Right lung (tissue), 5 donors: ENCODE data around the gene UVSSA. TPM values are rescaled to one million over a fixed set of nuclear protein-coding genes. Genes with fewer than 3 reads are reported as not detected.
"Not testable (repeated sequence)": the region's sequence is repeated elsewhere in the genome, so short reads cannot be mapped to it uniquely, and the experiment has no call there.

Experiments
- DNase-seq, 2 donors: peaks; one replicate each; pipeline ENCODE4 v3.0.0-alpha.2; 2013
- polyA plus RNA-seq, 5 donors: library from polyadenylated mRNA; unstranded; fragments of 120-200 nt; gene quantifications; one replicate each; pipeline versions ENCODE4 v1.2.1 to v1.2.3, GENCODE V29; 2013; ENCODE audit warnings: inconsistent platforms in 1 of 5, low replicate concordance in 1 of 5; ENCODE audit not compliant: insufficient read length in 5 of 5, insufficient read depth in 1 of 5

UVSSA gene
- polyA plus RNA-seq, 5 donors = 9.6 to 21.2 (median 15.5) TPM

DNA sequence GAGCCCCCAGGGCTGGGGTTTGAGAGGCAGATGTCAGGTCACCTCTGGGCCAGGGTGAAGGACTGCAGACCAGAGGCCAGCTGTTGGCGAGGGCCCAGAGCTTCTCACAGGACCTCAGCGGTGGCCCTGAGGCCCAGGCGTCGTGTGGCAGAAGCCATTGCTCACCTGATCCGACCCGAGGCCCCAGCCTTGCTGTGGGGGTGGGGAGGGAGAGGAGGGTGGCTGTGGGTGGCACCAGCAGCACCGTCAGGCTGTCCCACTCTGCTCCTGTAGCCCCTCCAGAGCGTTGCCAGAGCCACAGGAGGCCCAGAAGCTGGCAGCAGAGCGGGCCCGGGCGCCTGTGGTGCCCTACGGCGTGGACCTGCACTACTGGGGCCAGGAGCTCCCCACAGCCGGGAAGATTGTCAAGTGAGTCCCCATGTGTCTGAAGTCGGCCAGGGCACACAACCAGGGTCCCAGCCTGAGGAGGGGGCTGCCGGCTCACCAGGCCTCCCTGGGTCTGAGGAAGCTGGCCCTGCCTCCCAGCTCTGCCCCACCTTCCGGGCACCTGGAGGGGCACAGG lies 28.8 kb downstream of the UVSSA start:
- no peak for DNase-seq

DNA sequence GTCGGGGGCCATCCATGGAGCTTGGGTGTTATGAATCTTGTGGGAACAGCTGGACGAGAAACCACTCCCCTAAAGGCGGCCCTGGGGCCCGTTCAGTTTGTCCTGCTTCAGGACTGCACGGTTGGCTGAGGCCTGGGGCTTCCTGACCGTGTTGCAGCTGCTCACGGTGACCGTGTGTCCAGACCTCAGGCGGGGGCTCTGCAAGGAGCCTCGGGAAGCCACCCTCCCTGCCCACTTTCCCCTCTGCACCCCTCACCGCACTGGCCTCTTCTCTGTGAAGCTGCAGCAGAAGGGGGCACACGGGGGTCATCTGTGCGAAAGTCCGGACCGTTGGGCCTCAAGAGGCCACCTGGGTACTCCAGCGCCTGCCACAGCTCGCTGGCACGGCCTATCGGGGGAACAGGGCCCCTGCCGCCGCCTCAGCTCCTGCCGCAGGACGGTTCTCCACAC lies 29.4 kb downstream of the UVSSA start:
- no peak for DNase-seq

DNA sequence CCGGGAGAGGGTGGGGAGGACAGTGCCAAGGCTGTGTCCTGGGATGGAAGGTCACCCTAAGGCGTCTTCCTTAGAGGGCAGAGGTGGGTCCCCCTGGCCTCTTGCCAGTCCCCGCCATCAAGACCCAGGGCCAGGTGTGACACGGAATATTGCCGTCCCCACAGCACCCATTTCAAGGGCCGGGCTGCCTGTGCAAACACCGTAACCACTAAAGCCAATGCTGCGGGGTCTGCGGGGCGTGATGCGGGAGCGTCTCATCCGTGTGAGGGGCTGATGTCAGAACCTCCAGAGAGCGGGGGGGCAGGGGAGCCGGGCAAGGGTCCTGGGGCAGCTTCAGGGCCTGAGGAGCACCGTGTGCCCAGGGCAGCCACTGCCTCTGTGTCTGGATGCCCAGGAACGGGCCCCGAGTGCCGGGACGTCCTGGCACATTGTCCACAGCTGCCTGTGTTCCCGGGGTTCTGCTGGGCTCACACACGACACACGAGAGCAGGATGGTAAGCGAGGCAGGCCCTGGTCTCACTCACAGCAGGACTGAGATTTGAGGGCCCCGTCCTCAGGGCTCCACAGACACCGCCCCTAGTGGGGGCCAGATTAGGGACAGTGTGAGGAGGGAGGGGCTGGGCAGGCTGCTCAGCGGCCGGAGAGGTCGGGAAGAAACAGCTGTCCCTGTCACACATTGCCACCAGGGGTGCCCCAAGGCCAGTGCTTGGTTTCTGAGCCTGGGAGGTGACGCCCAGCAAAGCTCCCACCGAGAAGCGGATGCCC lies 30.0 kb downstream of the UVSSA start:
- no peak for DNase-seq

DNA sequence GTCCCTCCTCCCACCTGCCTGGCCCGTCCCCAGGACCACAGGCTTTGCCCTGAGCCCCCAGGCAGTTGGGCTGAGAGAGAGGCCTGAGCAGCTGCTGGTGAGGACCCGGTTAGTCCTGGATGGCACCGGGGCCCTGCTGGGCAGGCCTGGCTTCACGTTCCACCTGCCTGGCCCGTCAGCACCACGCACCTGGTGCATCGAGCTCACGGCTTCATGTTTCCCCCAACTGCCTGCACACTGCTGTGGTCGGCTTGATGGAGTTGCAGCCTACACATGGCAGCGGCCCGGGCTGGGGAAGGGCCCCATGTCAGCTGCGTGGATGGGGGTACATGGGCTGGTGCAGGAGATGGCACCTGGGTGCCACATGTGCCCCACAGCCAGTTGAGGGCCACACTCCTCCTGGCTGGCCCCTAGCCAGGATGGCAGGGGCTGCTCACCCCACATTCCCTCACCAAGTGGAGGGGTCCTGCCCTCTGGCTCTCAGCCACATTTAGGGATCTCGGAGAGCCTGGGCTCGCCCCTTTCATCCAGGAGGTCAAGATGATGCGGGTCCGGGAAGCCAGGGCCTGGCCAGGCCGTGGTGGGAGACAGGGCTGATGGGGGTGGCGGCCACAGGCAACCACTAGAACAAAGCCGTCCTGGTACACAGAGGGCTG lies 30.7 kb downstream of the UVSSA start:
- no peak for DNase-seq

DNA sequence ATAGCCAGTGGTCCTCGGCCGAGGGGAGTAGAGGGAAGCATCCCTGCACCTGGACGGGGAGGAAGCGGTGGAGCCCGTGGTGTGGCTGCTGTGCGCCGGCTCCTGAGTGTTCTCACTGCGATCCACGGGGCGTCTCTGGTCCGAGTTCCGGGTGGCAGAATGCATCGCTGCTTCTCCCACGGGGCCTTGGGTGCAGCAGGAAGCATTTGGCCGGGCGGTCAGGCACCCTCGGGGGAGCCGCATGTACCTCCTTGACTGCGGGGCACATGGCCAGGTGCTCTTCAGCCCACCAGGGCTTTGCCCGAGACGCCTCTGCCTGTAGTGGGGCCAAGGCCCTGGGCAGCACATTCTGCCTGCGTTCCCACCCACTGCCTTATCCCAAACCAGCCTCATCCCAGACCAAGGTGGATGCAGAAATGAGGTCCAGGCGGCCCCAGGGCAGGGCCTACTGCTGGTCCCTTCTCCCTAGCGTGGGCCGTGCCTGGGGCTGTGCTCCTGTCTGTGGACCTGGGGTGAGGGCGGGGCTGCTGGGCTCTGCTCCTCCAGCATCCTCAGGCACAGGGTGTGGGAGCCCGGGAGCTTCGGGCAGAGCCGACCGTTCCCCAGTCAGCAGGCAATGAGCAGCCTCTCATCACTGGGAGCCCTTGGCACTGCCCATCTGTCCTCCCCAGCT lies 31.7 kb downstream of the UVSSA start:
- no peak for DNase-seq

DNA sequence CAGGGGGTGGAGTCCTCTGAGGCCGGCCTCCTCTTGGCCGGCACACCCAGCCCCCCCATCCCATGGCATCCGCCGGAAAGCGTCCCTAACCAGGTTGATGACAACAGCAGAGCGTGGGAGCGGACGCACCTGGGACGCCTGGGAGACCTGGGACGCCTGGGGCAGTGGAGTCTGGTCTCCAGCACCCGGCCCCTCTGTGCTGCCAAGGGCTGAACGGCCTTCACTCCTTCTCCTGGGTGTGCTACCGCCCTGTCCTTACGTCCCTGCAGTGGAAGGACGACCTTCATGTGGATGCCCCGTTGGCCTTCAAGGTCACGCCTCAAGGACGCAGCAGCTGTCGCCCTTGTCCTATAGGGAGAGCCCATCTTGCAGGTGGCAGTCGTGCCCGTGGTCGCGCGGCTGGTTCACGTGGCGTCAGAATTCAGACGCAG lies 32.4 kb downstream of the UVSSA start:
- DNase-seq = no peak

DNA sequence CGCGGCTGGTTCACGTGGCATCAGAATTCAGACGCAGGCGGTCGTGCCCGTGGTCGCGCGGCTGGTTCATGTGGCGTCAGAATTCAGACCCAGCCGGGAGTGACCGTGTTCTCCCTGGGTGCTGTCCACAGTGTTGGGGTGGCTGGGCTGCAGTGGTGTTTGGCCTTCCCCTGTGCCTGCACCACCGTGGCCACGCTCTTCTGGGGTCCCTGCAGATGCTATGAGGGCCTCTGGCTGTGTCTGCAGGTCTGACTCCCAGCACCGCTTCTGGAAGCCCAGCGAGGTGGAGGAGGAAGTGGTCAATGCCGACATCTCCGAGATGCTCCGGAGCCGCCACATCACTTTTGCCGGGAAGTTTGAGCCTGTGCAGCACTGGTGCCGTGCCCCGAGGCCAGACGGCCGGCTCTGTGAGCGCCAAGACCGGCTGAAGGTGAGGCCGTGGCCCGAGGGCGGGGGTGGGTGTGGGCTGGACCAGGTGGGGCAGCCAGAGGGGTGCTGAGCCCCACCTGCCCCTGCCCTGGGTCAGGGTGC lies 32.9 kb downstream of the UVSSA start:
- no peak for DNase-seq

DNA sequence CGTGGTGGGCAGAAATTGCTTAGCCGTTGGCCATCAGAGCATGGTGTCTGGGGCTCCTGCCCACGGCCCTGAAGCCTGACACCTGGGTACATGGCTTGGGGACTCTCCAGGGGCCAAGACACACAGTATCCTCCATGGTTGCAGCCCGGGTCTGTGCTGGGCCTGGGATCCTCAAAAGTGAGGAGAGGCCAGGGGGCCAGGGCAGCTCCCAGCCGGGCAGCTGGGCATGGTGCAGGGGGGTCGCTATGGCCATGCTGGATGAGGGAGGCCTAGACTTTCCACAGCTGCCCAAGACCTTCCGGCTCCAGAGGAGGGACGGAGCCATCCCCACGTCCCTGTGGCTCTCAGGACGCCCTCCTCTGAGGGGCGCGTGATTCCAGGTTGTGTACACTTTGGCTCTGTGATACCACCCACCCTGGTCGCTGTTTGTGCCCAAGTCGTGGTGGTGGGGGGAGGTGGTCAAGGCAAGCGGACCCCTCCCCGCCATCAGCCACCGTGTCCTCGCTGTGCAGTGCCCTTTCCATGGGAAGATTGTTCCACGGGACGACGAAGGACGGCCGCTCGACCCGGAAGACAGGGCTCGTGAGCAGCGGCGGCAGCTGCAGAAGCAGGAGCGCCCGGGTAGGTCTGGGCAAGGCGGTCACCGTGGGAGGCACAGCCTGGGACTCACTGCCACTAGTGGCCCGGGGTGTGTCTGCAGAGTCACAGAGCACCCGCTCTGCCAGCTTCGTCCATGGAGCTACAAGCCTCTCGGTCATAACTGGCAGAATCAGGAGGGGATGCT lies 33.6 kb downstream of the UVSSA start:
- DNase-seq = no peak

DNA sequence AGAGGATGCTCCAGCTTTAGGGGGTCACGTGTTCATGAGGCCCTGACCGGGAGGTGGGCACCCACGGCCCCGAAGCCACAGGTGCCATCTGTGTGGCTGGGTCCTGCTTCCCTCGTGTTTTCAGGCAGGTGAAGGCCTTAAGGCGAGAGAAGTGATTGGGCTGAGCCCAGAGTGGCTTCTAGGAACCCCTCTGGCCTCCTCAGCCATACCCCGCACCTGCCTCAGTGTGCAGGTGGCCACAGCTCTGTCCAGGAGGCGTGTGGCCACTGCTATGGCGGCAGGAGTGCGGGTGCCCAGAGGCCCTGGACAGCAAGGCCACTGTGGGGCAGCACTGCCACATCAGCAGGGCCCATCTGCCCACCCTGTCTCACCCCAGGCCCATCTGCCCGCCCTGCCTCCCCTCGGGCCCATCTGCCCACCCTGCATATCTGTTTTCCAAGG lies 34.2 kb downstream of the UVSSA start:
- no peak for DNase-seq

DNA sequence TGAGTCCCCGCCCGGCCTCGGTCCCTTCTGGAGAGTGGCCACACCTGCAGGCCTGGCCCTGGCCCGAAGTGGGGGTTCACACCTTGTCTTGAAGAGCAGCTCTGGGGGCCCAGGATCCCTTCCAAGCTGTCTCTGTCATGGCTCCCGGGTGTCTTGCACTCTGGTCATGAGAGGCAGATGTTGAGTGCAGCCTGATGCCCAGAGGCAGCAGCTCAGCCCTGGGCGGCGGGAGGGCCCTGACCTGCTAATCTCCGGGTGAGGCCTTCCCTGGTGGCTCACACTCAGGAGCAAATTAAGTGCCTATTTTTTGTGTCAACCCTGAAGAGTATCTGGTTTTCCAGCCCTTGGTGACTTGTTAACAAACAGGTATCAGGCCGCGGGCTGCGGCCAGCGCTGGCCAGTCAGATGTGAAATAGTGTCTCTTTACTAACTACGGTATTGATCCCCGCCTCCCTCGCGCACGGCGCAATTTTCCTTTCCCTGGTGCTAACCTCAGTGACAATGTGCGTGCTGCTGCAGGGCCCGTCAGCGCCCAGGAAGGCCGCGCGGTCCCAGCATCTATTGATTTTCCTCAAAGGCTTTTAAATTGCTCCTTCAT lies 35.0 kb downstream of the UVSSA start:
- DNase-seq = no peak

DNA sequence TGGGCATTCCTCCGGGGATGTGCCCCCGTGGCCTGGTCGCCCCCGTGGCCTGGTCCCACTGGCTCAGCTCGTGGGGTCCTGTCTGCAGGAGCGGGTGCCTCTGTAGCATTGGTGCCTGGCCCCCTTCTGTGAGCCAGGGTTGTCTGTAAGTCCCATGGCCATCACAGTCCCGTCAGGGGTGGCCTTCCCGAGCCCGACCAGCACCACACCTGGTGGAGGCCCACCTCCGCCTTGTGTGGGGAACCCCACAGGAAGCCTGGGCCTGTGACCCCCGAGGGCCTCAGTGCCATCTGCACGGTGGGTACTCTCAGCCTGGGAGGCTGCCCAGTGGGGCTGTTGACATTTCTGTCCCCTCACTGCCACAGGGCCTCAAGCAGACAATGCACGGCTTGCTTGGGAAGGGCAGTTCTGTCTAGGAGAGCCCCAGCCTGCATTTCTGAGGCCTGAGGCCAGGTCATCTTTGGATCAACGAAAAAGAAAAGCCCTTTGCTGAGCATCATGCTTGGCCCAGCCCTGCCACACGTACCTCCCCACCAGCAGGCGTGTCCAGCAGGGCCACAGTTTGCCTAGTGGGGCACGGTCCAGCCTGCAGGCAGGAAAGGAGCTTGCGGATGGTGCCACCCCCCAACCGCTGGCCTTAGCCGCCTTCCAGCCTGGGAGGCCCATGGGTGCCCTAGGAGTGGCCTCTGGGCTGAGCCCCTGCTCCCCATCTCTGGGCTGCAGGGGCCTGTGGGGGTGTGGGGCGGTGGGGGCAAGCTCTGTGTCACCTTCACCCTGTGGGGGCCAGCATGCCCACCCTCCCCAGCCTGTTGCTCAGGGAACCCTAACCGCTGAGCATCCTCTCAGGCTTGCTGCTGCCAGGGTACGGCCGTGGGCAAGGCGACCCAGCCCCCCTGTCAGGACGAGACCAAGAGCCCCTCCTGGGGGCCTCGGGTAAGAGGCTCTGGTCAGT lies 36.0 kb downstream of the UVSSA start:
- DNase-seq = no peak

DNA sequence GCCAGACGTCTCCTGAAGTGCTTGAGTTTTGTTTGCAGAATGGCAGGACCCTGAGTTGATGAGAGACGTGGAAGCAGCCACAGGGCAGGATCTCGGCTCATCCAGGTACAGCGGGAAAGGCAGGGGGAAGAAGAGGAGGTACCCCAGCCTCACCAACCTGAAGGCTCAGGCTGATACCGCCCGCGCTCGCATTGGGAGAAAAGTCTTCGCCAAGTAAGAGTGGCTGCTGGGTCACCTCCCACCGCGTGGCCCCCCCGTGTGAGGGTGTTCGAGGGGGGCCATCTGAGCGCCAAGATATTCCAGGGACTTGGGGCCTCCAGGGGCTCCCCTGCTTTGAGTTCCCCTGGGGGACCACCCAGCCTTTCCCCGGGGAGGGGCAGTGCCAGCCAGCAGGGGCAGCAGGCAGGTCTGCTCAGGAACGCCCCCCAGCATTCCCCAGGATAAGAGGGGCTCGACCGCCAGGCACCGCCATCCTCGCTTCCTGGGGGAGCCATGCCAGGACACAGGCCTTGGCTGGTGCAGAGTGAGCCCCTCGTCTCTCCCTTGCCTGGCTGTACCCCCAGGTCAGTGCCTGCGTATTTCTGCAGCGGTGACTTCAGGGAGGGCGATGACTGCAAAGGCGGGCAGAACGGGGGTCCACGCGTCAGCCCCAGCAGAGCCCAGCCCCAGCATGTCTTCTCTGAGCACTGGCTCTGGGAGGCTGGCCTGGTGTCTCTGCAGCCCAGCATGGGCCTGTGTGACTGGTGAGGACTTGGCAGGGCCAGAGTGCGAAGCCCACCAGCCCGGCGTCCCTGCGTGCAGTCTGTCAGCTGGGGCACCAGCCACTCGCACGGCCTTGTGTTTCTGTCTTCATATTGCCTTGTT lies 37.0 kb downstream of the UVSSA start:
- DNase-seq = no peak

DNA sequence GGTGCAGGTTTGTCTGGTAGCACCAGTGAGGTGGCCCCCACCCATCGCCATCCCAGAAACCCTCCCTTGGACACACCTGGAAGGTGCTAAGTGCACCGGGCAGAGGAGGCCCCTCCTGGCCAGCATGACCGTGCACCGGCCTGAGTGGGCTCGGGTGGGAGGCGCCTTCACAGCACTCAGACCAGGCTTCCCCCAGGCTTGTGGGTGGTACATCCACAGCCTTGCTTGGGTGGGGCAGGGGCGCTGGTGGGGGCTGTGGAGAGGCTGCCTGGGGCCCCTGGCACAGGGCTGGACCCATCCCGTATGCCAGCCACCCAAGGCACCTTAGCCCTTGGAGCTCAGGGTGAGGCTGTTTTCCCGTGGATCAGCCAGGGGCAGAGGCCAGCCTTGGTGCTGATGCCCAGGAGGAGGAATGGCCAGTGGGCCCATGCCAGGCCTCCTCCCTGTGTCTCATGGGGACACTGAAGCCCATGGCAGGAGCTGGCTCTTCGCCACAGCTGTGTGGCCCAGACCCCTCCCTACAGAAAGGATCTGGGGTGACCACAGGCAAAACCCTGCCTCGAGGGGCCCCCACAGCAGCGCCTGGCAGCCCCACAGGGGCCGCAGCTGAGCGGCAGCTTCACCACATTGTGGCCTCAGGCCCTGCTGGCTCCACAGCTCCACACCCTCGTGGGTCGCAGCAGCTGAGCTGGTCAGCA lies 37.8 kb downstream of the UVSSA start:
- DNase-seq = no peak

DNA sequence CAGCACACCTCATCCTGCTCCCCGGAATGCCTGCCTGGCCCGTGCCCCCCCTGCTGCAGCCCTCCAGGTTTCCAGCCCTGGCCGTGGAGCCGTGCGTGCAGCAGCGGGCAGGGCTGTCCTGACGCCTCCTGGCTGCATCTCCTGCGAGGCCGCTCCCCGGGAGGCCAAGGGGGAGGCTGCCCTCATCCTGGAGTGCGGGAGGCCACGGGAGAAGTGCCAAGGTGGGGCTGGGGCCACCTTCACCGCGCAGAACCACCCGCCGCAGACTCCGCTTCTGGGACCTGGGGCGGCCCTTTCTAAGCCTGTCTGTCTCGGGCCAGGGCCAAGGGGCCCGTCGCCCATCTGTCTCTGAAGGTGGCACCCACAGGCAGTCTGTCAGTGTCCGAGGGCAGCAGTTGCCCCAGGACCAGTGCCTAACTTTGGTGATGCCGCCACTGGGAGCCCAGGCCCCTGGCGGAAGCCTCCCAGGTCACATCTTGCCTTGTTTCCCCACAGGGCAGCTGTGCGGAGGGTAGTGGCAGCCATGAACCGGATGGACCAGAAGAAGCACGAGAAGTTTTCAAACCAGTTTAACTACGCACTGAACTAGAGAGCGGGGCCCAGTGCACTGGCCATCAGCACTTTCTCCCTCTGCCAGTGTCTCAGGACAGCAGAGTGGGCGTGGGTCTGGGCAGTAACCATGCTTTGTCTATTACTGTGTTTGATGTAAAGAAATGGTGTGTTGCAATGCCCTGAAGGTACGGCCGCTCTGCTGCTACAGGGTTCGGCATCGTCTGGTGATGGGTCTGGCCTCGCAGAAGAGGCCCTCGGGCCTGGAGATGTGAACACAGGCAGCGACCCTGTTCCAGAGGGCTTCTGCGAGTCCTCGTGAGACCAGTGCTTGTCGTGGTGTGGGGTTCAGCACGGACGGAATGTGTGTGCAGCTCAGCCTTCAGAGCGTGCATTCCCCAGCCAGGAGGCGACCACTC lies 38.6 kb downstream of the UVSSA start:
- DNase-seq = no peak

DNA sequence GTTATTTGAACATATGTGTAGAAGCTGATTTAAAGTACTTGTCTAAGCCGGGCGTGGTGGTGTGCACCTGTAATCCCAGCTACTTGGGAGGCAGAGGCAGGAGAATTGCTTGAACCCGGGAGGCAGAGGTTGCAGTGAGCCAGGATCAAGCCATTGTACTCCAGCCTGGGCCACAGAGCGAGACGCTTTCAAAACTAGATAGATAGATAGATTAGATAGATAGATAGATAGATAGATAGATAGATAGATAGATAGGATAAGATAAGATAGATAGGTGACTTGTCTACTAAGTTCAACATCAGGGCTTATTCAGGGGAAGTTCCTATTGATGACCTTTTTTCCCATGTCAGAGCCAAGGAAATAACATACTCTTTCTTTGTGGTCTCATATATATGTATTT lies 46.4 kb downstream of the UVSSA start:
- not testable (repeated sequence) for DNase-seq

DNA sequence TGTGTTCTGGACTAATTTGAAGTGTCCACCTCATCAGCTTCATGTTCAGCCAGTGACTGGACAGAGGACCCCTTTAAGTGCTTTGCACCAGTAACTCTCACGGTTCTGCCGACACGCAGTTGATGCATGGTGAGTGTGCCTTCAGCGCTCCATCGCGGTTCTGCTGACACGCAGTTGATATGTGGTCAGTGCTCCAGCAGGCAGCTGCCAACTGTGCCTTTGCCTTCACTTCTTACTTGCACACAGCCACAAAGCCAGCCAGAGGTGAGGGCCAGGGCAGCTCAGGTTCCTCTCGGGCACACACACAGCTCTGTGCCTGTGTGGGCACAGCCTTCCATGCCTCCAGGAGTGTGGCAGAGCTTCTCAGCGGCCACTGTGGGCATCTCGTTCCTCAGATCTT lies 46.9 kb downstream of the UVSSA start:
- DNase-seq = no peak
